GM21381 (cell line): ENCODE data around the gene SDC4.

Source experiments
- ATAC-seq: cut with Tn5 transposase; IDR thresholded peaks from one replicate; pipeline ENCODE4 v1.9.1; 2021; ENCODE audit warnings: mild to moderate bottlenecking, moderate library complexity; ENCODE audit not compliant: unreplicated experiment

The SDC4 gene

GRCh38 chr20:45344168-45344860 is 3.9 kb downstream of the SDC4 start:
- ATAC-seq = no peak

- ATAC-seq = no peak
Measured at GRCh38 chr20:45343532-45344167, 4.6 kb downstream of the SDC4 start.

- no peak for ATAC-seq
Measured at GRCh38 chr20:45342855-45343531, 5.2 kb downstream of the SDC4 start.

GRCh38 chr20:45341939-45342854 is 6.0 kb downstream of the SDC4 start:
- ATAC-seq = no peak

- no peak for ATAC-seq
Measured at GRCh38 chr20:45341579-45341938, 6.7 kb downstream of the SDC4 start.

- no peak for ATAC-seq
Measured at GRCh38 chr20:45340951-45341350, 7.3 kb downstream of the SDC4 start.

- no peak for ATAC-seq
Measured at GRCh38 chr20:45340236-45340847, 7.9 kb downstream of the SDC4 start.

- no peak for ATAC-seq
Measured at GRCh38 chr20:45339799-45340198, 8.4 kb downstream of the SDC4 start.

GRCh38 chr20:45339084-45339483 is 9.1 kb downstream of the SDC4 start:
- ATAC-seq = no peak

GRCh38 chr20:45338121-45339030 is 9.8 kb downstream of the SDC4 start:
- ATAC-seq = no peak

- ATAC-seq = no peak
Measured at GRCh38 chr20:45337367-45338120, 10.7 kb downstream of the SDC4 start.

- no peak for ATAC-seq
Measured at GRCh38 chr20:45336530-45337366, 11.5 kb downstream of the SDC4 start.

GRCh38 chr20:45330476-45330875 is 17.7 kb downstream of the SDC4 start:
- ATAC-seq = no peak

GRCh38 chr20:45329497-45330319 is 18.5 kb downstream of the SDC4 start:
- no peak for ATAC-seq

GRCh38 chr20:45328451-45328850 is 19.8 kb downstream of the SDC4 start:
- ATAC-seq = no peak

- ATAC-seq = no peak
Measured at GRCh38 chr20:45325371-45325770, 22.9 kb downstream of the SDC4 start.

GRCh38 chr20:45323731-45324130 is 24.5 kb downstream of the SDC4 start:
- ATAC-seq = no peak
